Measurements from ENCODE around the gene OR2L8.

The OR2L8 gene

GRCh38 chr1:247966532-247967204 lies 18.0 kb downstream of the OR2L8 start:
- in situ Hi-C loops (cut with MboI; ENCODE audit: low sequenced_read_pairs): no loop called here

DNA sequence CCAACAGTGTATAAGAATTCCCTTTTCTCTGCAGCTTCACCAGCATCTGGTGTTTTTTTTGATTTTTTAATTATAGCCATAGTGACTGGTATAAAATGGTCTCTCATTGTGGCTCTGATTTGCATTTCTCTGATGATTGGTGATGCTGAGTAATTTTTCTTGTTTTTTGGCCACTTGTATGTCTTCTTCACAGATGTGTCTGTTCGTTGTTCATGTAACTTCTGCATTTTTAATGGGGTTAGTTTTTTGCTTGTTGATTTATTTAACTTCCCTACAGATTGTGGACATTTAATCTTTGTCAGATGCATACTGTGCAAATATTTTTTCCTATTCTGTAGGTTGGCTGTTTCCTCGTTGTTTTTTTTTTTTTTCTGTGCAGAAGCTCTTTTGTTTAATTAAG lies 44.3 kb downstream of the OR2L8 start:
- in situ Hi-C loops (cut with MboI; ENCODE audit: low sequenced_read_pairs): no loop called here

GRCh38 chr1:247998811-247999210 lies 50.2 kb downstream of the OR2L8 start:
- in situ Hi-C loops (cut with MboI; ENCODE audit: low sequenced_read_pairs): no loop called here

Data from HL-60/S4 (cell line).